Transverse colon (tissue), 4 donors: ENCODE data around the gene KPNB1. TPM values are rescaled to one million over a fixed set of nuclear protein-coding genes. Genes with fewer than 3 reads are reported as not detected.

Experiments
- DNase-seq: peaks from one replicate; pipeline ENCODE4 v3.0.0-alpha.2; 2019
- H3K27ac ChIP-seq, 4 donors: fragments of 200-600 bp; sonication (generic); 2 replicates each; pipeline ENCODE4 v1.5.1; 2016 to 2018; ENCODE audit warnings: inconsistent platforms in 4 of 4
- H3K27me3 ChIP-seq: fragments of 200-600 bp; sonication (generic); 2 replicates; pipeline ENCODE4 v1.5.1; 2017; ENCODE audit warnings: inconsistent platforms
- H3K36me3 ChIP-seq, 4 donors: fragments of 200-600 bp; sonication (generic); 2 replicates each; pipeline ENCODE4 v1.5.1; 2017 to 2019; ENCODE audit warnings: inconsistent platforms in 4 of 4
- H3K4me1 ChIP-seq, 4 donors: fragments of 200-600 bp; sonication (generic); 2 replicates each; pipeline ENCODE4 v1.5.1; 2017 to 2020; ENCODE audit warnings: inconsistent platforms in 4 of 4
- H3K4me3 ChIP-seq, 4 donors: fragments of 200-600 bp; sonication (generic); 1 replicate in 1 of 4; 2 replicates in 3 of 4; pipeline versions ENCODE4 v1.5.1 to v1.6.1; 2017 to 2019; ENCODE audit warnings: inconsistent platforms in 4 of 4
- H3K9me3 ChIP-seq, 2 donors: fragments of 200-600 bp; sonication (generic); 2 replicates each; pipeline ENCODE4 v1.5.1; 2017 to 2019; ENCODE audit warnings: inconsistent platforms in 2 of 2
- EP300 ChIP-seq: sonication (generic); formaldehyde crosslinking; IDR thresholded peaks from one replicate; pipeline ENCODE4 v1.6.1; 2017; ENCODE audit warnings: antibody characterized with exemption, low read depth
- POLR2A ChIP-seq: fragments of 450-650 bp; IDR thresholded peaks from one replicate; pipeline ENCODE4 v1.6.1; 2016; ENCODE audit warnings: antibody characterized with exemption, mild to moderate bottlenecking, moderate library complexity
- POLR2AphosphoS5 ChIP-seq, 3 donors: sonication (generic); formaldehyde crosslinking; IDR thresholded peaks; one replicate each; pipeline ENCODE4 v1.6.1; 2016; ENCODE audit warnings: antibody characterized with exemption in 3 of 3
- WGBS, 2 donors: methylation state at CpG; one replicate each; pipeline ENCODE4 v1.1.5; 2018; ENCODE audit warnings: low coverage in 1 of 2; 5-methylcytosine and 5-hydroxymethylcytosine counted together
- in situ Hi-C, 4 donors: fragments of 200-750 bp; cut with MboI; loops; one replicate each; pipeline versions ENCODE4 v1.15.0 to v1.15.1; 2017; ENCODE audit warnings: low sequenced_read_pairs in 3 of 4, low pct_ligation_motif_present in 1 of 4, low pct_unique_long_range_greater_than_20kb in 1 of 4
- intact Hi-C: fragments of 100-400 bp; cut with DNase I; formaldehyde crosslinking; loops from one replicate; pipeline ENCODE4 v1.15.1; 2023; ENCODE audit warnings: low total_unique reads
- total RNA-seq, 4 donors: library from RNA; depleted of rRNA; stranded (reverse); fragments of >200 nt; gene quantifications; one replicate each; pipeline ENCODE4 v1.1.0, GENCODE V29; 2016
- TF ChIP-seq, protein P1 (sequence below), 5 experiments: fragments of 200-600 bp in 3 of 5; fragments of 450-650 bp in 2 of 5; sonication (generic) in 3 of 5; IDR thresholded peaks; 1 replicate in 2 of 5; 2 replicates in 3 of 5; pipeline ENCODE4 v1.5.1; 2016 to 2017; ENCODE audit warnings: antibody characterized with exemption in 5 of 5, inconsistent platforms in 3 of 5, mild to moderate bottlenecking in 2 of 5, moderate library complexity in 1 of 5

Gene KPNB1
- total RNA-seq, 4 donors from 2014 or later: 39.2 to 176 (median 133) TPM

- intact Hi-C loops (no loop called here), in situ Hi-C loops (no loop called here)
- Histone ChIP-seq H3K36me3 (no peaks in the 10 kb centered on the region), H3K4me1 (peaks cover 0 to 11% (median 6%) of the 10 kb centered on the region in 4 donors), H3K4me3 (no peak overlapping the region), H3K9me3 (no peaks in the 10 kb centered on the region), H3K27ac (no peak overlapping the region), H3K27me3 (peaks cover 56% of the 10 kb centered on the region)
- WGBS, 2 donors: 0 to 24% methylated on average over 3 to 9 of the region's 9 CpGs
- TF ChIP-seq POLR2AphosphoS5 (IDR thresholded peaks at IDR 0.05) (no peak), POLR2A (no peak), EP300 (no peak)
- TF ChIP-seq, protein P1, sequence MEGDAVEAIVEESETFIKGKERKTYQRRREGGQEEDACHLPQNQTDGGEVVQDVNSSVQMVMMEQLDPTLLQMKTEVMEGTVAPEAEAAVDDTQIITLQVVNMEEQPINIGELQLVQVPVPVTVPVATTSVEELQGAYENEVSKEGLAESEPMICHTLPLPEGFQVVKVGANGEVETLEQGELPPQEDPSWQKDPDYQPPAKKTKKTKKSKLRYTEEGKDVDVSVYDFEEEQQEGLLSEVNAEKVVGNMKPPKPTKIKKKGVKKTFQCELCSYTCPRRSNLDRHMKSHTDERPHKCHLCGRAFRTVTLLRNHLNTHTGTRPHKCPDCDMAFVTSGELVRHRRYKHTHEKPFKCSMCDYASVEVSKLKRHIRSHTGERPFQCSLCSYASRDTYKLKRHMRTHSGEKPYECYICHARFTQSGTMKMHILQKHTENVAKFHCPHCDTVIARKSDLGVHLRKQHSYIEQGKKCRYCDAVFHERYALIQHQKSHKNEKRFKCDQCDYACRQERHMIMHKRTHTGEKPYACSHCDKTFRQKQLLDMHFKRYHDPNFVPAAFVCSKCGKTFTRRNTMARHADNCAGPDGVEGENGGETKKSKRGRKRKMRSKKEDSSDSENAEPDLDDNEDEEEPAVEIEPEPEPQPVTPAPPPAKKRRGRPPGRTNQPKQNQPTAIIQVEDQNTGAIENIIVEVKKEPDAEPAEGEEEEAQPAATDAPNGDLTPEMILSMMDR (IDR thresholded peaks at IDR 0.05): no peak
- DNase-seq: no peak
Measured at GRCh38 chr17:47717979-47718621, 68.4 kb downstream of the KPNB1 start.

DNA sequence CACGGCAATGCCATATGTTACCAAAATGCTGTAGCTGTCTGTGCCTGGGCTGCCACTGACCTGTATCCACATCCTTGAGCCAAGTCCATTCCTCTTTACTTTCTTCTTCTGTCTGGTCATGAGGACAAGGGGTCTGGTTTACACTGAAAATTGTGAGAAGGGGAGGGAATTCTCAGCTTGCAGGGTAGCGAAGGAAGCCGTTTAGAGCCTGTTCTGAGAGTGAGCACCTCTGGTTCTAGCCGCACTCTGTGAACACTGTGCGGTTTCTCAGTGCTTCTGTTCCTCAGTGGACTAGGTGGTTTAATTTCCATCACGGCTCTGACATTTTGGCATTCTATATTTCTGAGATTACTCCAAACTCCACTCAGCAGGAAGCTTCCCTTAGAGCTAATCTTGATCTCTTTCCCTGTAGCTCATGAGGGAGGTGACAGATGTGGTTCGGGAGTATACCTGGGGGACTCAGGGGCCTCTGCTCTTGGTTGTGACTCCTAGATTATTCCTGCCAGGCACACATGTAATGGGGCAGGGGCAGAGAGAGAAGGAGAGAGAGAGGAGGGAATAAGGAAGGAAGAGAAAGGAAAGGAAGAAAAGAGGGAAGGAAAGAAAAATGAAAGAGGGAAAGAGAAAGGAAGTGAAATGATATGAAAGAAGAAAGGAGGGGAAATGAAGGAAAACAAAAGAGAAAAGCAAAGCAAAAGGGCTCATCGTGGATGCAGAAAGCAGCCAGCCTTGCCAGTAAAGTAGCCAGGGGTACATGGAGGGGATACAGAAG lies 69.1 kb downstream of the KPNB1 start:
- Histone ChIP-seq H3K27me3 (peaks cover 53% of the 10 kb centered on the region), H3K9me3 (no peaks in the 10 kb centered on the region), H3K4me1 (peaks cover 0 to 11% (median 6%) of the 10 kb centered on the region in 4 donors), H3K27ac (no peak overlapping the region), H3K36me3 (no peaks in the 10 kb centered on the region), H3K4me3 (no peak overlapping the region)
- 56 to 71% methylated on average over 3 to 8 of the region's 8 CpGs for WGBS, 2 donors
- TF ChIP-seq EP300 (no peak), POLR2AphosphoS5 (IDR thresholded peaks at IDR 0.05) (no peak), POLR2A (no peak)
- TF ChIP-seq, protein P1 (IDR thresholded peaks at IDR 0.05): no peak
- intact Hi-C loops (no loop called here), in situ Hi-C loops (no loop called here)
- DNase-seq: no peak

DNA sequence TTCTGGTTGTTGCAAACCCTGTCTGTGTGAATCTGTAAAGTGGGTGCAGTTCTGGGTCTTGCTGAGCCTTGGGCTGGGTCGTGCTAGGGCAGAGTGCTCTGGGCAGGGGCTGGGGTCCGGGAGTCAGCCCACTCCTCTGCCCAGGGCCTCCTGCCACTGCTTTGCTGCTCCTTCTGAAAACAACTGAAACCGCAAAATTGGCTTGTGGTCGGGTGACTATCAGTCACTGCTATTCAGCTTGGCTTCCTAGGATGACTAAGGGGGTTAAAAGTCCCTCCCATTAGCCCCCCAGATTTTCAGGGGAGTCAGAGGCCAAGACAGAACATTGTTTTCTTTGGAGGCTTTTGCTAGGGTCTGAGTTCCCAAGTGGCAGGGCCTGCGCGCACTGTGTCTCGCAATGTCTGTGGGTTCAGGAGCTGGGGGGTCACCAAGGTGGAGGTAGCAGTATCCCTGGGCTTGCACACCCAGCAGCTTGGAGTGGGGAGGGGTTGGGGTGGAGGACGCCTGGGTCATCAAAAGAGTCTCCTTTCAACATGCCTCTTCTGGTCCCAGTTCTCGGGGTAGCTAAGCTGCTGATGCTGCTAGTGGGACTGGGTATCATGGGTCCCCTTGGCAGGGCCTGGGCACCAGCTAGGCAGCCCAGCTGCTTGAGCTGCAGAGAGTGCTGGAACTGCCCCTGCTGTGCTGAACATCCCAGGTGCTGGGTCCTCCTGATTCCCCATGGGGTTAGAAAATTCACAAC lies 69.9 kb downstream of the KPNB1 start:
- H3K4me3 ChIP-seq: no peak overlapping the region
- WGBS, 2 donors: 50% methylated on average over 9 of the region's 9 CpGs; no CpG with 5 or more reads in 1 of the 2 donors
- intact Hi-C loops (no loop called here), in situ Hi-C loops (no loop called here)
- H3K27me3 ChIP-seq: peaks cover 55% of the 10 kb centered on the region
- no peak for DNase-seq
- no peaks in the 10 kb centered on the region for H3K36me3 ChIP-seq
- no peak overlapping the region for H3K27ac ChIP-seq
- no peak for TF ChIP-seq EP300
- no peak for TF ChIP-seq POLR2AphosphoS5 (IDR thresholded peaks at IDR 0.05)
- TF ChIP-seq, protein P1 (IDR thresholded peaks at IDR 0.05): no peak
- no peak for TF ChIP-seq POLR2A
- H3K4me1 ChIP-seq: peaks cover 0 to 11% (median 6%) of the 10 kb centered on the region in 4 donors
- no peaks in the 10 kb centered on the region for H3K9me3 ChIP-seq

GRCh38 chr17:47720196-47720595 lies 70.5 kb downstream of the KPNB1 start:
- no peak for DNase-seq
- TF ChIP-seq, protein P1 (IDR thresholded peaks at IDR 0.05): no peak
- TF ChIP-seq POLR2A (no peak), EP300 (no peak), POLR2AphosphoS5 (IDR thresholded peaks at IDR 0.05) (no peak)
- Histone ChIP-seq H3K27ac (no peak overlapping the region), H3K4me3 (no peak overlapping the region), H3K36me3 (no peaks in the 10 kb centered on the region), H3K4me1 (peaks cover 0 to 11% (median 6%) of the 10 kb centered on the region in 4 donors), H3K9me3 (no peaks in the 10 kb centered on the region), H3K27me3 (peaks cover 59% of the 10 kb centered on the region)
- in situ Hi-C loops (no loop called here), intact Hi-C loops (no loop called here)
- 59 to 65% methylated on average over 5 to 11 of the region's 11 CpGs for WGBS, 2 donors
